GM19238 (cell line): ENCODE results near the gene MCTP2.

ENCODE experiments used
- DNase-seq: peaks from one replicate; pipeline ENCODE4 v3.0.0; 2011; ENCODE audit warnings: low spot score; ENCODE audit not compliant: insufficient read length

The MCTP2 gene

DNA sequence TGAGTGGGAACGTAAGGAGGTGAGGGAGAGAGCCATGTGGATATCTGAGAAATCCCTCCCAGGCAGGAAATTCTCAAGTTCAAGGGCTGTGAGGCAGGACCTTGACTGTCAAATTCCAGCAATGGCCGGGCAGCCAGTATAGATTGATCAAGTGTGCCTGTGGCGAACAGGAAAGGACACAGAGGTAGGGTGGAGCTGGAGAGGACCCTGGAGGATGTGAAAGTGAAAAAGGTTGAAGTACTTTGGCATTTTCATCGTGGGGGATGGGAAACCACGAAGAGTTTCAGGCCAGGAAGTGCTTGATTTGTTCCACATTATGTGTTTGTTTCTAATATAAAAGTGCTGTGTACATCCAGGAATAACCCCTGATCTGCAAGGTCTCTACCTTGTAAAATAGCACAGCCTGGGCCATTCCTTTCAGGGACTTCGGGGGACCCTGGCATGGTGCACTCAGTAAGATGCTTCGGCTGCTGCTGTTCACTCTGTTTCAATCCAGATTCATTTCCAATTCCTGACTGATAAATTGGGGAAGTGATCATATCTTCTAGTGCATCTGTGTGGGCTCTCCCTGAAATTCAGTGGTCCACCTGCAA, 156.6 kb downstream of the MCTP2 start:
- no peak for DNase-seq

DNA sequence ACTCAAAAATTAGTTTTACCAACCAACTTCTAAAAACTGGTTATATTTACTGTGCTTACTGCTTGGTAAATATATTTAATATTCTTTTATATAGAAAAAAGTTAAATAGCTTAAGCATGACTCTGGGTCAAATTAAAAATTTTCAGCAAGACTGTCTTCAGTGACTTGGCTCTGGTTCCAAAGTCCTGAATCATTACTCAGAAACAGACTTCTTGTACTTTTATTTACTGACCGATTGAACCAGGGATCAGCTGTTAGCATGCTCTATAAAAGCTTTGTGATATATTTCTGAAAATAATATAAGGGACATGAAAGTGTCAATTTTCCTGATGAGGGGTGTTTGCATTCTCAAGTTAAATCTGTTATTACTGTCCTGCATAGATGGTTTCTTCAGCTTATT, 164.3 kb downstream of the MCTP2 start:
- DNase-seq, result no peak

DNA sequence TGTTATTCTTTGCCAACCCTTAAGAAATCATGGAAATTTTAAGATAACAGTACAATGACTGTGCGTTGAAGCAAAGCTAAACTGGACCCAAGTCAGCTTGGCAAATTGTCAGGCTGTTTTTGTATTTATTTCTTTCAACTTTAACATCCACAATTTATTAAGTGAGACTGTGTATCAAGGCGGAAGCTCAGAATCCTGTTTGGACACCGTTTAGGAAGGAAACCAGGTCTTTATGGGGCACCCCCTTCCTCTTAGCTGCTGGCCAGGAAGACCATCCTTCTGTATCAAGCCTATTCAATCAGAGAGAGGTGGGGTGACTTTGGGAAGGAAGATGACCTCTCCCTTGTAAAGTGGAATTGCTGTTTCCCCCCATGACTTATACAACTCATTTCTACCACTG, 166.0 kb downstream of the MCTP2 start:
- DNase-seq, result no peak

DNA sequence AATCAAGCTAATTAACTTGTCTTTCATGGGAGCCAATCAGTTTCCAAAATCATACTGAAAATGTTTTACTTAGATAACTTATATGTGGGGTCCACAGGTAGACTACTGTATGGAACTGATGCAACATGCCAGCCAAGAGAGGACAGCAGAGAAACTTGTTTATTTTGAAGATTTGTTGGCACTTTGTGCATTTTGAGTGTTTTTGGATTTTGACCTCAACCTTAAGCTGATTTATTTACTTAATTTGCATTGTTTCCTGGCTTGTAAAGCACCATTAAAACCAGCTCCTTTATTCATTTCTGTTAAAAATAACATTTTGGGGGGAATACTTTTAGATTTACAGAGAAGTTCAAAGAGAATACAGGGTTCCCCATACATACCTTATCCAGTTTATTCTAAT, 166.6 kb downstream of the MCTP2 start:
- no peak for DNase-seq

DNA sequence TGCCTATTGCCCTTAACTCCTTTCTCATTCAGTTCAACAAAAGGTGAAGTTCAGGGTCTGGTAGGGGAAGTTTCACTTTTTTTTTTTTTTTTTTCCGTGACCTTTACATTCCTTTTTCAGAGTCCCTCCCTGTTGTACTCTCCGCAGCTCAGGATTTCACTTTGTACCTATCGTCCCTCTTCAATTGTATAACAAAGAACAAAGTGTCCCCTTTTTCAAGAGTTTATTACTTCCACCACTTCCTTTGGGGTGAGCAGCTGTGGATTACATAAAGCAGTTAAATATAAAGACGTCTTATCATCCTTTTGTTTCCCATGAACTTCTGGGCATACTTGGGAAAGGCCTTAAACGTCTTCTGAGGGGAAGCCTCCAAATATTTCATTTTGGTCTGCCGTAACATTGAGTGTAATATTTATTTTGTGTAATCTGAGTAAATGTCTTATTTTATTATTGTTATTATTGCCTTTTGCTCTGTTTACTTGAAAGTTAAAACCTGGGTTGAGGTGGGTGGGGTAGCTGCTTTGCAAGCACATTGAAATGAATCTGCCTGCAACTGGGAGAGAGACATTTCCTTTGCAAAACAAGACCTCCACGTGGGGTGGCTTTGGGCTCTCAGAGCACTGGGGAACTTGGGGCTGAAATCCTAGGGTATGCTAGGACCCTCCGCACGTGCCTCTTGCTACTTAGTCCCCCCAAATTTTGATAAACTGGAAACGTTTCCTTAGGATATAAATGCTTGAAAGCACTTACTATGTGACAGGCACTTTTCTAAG, 169.4 kb downstream of the MCTP2 start:
- no peak for DNase-seq

GRCh38 chr15:94403331-94403730, 172.0 kb downstream of the MCTP2 start:
- DNase-seq, result no peak

DNA sequence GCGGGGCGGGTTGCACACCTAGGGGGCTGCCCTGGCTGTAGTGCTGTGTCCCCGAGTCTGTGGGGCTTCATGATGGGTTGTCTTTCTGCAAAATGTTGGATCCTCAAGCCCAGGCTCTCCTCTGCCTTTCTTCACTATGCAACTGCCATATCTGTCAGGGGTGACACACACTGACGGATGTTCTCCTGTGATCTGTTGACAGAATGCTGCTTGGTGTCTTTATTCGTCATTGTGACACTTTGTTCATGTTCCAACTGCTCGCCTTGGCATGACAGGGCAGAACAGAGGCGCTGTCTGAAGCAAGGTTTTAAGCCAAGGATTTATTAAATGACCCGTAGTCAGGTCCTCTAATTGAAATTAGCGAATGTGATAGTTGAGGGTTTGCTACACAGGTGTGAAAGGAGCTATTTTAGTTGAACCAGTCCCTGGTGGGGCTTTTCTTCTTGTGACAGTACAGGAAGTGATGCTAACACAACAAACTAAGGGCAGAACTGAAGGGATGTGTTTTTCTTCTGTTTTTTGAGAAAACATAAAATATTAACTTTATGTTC, 173.4 kb downstream of the MCTP2 start:
- no peak for DNase-seq

- no peak for DNase-seq
Observed at GRCh38 chr15:94411285-94411684, 179.9 kb downstream of the MCTP2 start.

- no peak for DNase-seq
Observed at GRCh38 chr15:94411846-94412245, 180.5 kb downstream of the MCTP2 start.

- no peak for DNase-seq
Observed at GRCh38 chr15:94412979-94413746, 181.8 kb downstream of the MCTP2 start.

DNA sequence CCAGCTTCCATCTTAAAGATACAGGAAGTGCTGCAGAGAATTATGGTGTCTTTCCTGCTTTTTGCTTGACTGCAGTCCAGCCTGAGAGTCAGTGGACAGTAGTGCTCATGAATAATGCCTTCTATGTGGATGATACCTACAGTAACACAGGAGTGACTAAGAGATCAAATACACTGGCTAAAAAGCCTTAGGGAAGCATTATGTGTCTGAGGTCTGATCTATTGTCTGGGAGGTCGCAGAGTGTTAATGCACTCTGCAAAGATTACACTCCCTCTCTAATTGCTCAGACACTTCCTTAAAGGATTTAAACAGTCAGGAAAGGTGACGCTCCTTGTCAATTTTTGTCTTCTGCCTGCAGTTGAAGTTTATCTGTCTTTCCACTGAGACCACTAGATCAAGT, 183.6 kb downstream of the MCTP2 start:
- no peak for DNase-seq

- DNase-seq, result no peak
Observed at GRCh38 chr15:94416267-94416666, 184.9 kb downstream of the MCTP2 start.

- no peak for DNase-seq
Observed at GRCh38 chr15:94416820-94417219, 185.5 kb downstream of the MCTP2 start.

DNA sequence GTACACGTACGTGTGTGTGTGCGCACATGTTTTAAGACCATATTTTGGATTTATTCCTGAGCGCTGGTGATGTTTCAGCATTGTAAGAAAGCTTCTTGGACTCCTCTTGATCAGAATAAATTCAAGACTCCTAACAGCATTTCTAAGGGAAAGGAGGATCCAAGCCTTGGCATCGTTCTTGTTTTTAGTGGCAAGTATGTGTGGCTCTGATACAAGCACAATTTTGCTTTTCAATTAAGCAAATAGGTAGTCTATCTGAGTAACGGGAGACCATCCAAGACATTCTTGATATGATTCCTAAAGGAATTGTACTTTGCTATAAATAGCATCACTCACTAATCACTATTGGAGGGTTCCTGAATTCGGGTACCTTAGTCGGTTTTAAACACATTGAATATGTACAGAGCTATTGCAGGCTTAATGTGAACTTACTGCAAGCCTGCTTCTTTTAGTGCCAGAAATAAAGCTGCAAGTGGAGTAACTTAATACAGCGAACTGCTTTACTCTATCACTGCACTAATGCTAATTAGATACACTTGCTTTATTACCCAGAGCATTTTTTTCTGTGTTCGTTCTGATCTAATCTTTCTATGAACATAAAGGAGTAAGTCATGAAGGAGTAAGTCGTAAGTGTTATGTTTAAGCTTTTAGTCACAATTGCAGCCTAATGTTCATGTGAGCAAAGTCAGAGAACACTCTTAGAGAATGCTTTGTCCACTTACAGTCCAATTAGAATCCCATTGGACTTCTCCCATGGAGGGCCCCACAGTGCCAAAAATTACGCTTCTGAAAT, 186.3 kb downstream of the MCTP2 start:
- DNase-seq, result no peak

DNA sequence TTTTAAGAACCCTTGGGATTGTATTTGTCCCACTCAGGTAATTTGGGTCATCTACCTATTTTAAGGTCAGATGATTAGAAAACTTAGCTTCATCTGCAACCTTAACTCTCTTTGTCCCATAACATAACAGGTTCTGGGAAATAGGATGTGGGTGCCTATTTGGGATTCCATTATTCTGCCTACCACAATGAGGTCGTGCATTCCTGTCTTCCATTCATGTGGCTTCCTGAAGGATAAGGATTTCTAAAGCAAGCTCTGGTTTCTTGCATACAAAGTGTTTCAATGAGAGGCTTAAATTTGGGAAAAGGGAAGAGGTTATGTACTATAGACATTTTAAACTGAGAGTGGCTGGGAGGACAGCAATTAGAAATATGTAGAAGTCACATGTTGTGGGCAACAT, 190.3 kb downstream of the MCTP2 start:
- DNase-seq, result no peak

DNA sequence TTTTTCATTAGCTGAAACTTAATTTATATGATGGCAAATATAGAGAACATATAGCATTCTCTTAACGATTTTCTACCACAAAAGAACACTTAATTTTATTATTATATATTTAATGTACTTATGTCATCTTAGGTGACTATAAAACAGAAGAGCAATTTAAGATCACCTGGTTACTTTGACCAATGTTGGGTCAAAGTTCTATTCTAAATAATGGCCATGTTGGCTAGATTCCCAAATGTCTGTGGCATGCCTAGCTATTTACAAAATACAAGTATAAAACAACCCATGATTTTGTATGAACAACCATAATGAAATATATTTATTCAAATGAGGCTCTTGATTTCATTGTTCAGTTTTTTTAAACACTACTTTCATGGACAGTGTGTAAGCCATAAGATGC, 200.9 kb downstream of the MCTP2 start:
- DNase-seq, result no peak

DNA sequence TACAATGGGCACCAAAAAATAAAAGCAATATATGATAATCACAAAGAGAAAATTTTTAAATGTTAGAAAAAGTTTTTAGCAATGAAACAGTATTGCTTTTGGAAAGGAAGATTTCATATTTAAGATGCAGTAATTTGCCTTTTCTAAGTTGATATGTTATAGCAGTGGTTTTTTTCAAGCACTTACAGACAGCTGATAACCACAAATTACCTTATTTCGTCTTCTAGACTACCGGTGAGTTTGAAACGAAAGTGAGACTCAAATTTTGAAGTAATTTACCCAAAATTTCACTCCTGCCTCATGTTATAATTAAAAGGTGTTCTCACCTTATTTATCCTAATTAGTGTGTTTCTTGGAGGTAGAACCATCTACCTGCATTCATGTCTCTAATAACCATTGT, 207.8 kb downstream of the MCTP2 start:
- no peak for DNase-seq

DNA sequence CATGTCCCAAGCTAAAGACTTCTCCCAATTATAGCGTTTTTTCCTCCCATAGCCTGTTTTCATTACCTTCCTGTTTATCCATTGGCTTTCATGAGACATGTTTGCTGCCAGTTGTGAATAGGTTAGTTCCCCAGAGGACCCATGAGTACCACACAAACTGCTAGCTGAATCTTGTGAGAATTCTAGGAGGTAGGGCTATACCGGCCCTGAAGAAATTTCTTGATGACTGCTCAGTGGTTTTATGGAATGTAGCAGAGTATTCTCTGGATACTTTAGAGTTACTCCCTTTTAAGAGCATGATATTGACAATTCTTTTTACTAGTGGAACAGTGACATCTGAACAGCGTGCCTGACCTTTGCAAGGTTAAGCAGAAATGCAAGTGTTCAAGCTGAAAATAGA, 210.4 kb downstream of the MCTP2 start:
- no peak for DNase-seq

- DNase-seq, result no peak
Observed at GRCh38 chr15:94442480-94442879, 211.1 kb downstream of the MCTP2 start.

- no peak for DNase-seq
Observed at GRCh38 chr15:94443186-94443585, 211.8 kb downstream of the MCTP2 start.

GRCh38 chr15:94445566-94446160, 214.3 kb downstream of the MCTP2 start:
- DNase-seq, result no peak
